GM23338 (cell line): ENCODE results near the gene GPATCH2. TPM values are rescaled to one million over a fixed set of nuclear protein-coding genes. Genes with fewer than 3 reads are reported as not detected.

ENCODE experiments used
- ATAC-seq: fragments of 200-7000 bp; cut with Tn5 transposase; 3 replicates; pipeline ENCODE4 v1.9.1; 2020
- DNase-seq: peaks from one replicate; pipeline ENCODE4 v3.0.0-alpha.2; 2015; ENCODE audit warnings: low spot score
- H2AFZ ChIP-seq: fragments of 200-600 bp; sonication (generic); 2 replicates; pipeline ENCODE4 v1.8.0; 2016; ENCODE audit warnings: antibody characterized with exemption, mild to moderate bottlenecking, moderate library complexity
- H3F3A ChIP-seq: fragments of 200-600 bp; sonication (generic); replicated peaks from 2 replicates; pipeline ENCODE4 v1.8.0; 2017; ENCODE audit warnings: antibody characterized with exemption, mixed run types, low read depth
- H3K27ac ChIP-seq: fragments of 200-600 bp; sonication (generic); 2 replicates; pipeline ENCODE4 v1.6.1; 2016; ENCODE audit warnings: low read depth
- H3K27me3 ChIP-seq: fragments of 200-600 bp; sonication (generic); 2 replicates; pipeline ENCODE4 v1.8.0; 2016; ENCODE audit warnings: mild to moderate bottlenecking, mixed run types, moderate library complexity; ENCODE audit not compliant: insufficient read depth
- H3K36me3 ChIP-seq: fragments of 200-600 bp; sonication (generic); 2 replicates; pipeline ENCODE4 v1.8.0; 2016; ENCODE audit warnings: mild to moderate bottlenecking; ENCODE audit not compliant: insufficient read depth
- H3K4me1 ChIP-seq: fragments of 200-600 bp; sonication (generic); 2 replicates; pipeline ENCODE4 v1.8.0; 2016; ENCODE audit warnings: mild to moderate bottlenecking, moderate library complexity; ENCODE audit not compliant: insufficient read depth
- H3K4me2 ChIP-seq: fragments of 200-600 bp; sonication (generic); 2 replicates; pipeline ENCODE4 v1.7.1; 2017; ENCODE audit warnings: mixed run types
- H3K4me3 ChIP-seq: fragments of 200-600 bp; sonication (generic); 2 replicates; pipeline ENCODE4 v1.6.1; 2016; ENCODE audit warnings: mixed run types
- H3K79me2 ChIP-seq: fragments of 200-600 bp; sonication (generic); replicated peaks from 2 replicates; pipeline ENCODE4 v1.8.0; 2017; ENCODE audit warnings: mild to moderate bottlenecking; ENCODE audit not compliant: insufficient read depth
- H3K9me2 ChIP-seq: fragments of 200-600 bp; sonication (generic); 2 replicates; pipeline ENCODE4 v1.8.0; 2017; ENCODE audit not compliant: insufficient read depth
- H4K20me1 ChIP-seq: fragments of 200-600 bp; sonication (generic); replicated peaks from 2 replicates; pipeline ENCODE4 v1.8.0; 2017; ENCODE audit warnings: mild to moderate bottlenecking; ENCODE audit not compliant: insufficient read depth
- H3K27ac Mint-ChIP-seq: 2 replicates; pipeline ENCODE4 v1.8.0; 2020; ENCODE audit warnings: inconsistent platforms, mild to moderate bottlenecking, moderate library complexity, mixed read lengths
- H3K27me3 Mint-ChIP-seq: 3 replicates; pipeline ENCODE4 v1.8.0; 2022; ENCODE audit warnings: low read depth, mild to moderate bottlenecking, moderate library complexity, mixed read lengths, inconsistent platforms; ENCODE audit not compliant: insufficient read depth, poor library complexity
- H3K36me3 Mint-ChIP-seq: 3 replicates; pipeline ENCODE4 v1.8.0; 2021; ENCODE audit warnings: low read depth, mild to moderate bottlenecking, inconsistent platforms, moderate library complexity, mixed read lengths
- H3K4me1 Mint-ChIP-seq: 3 replicates; pipeline ENCODE4 v1.8.0; 2020; ENCODE audit warnings: mild to moderate bottlenecking, inconsistent platforms, mixed read lengths
- H3K4me3 Mint-ChIP-seq: 3 replicates; pipeline ENCODE4 v1.8.0; 2021; ENCODE audit warnings: moderate library complexity, mild to moderate bottlenecking, inconsistent platforms, mixed read lengths
- H3K9me3 Mint-ChIP-seq: 3 replicates; pipeline ENCODE4 v1.8.0; 2020; ENCODE audit warnings: moderate library complexity, mild to moderate bottlenecking, inconsistent platforms, mixed read lengths
- CREB1 ChIP-seq: fragments of 250-450 bp; sonication (Bioruptor Pico); IDR thresholded peaks from 2 replicates; pipeline ENCODE4 v1.5.0; 2020; ENCODE audit warnings: low read depth, mild to moderate bottlenecking, moderate library complexity
- EZH2 ChIP-seq: fragments of 200-600 bp; sonication (generic); IDR thresholded peaks from one replicate; pipeline ENCODE4 v1.8.0; 2017; ENCODE audit warnings: antibody characterized with exemption, mild to moderate bottlenecking, low read depth; ENCODE audit not compliant: unreplicated experiment
- EZH2phosphoT487 ChIP-seq: fragments of 200-600 bp; sonication (generic); IDR thresholded peaks from one replicate; pipeline ENCODE4 v1.8.1; 2018; ENCODE audit warnings: antibody characterized with exemption; ENCODE audit not compliant: unreplicated experiment
- JUNB ChIP-seq: IDR thresholded peaks from one replicate; pipeline ENCODE4 v1.6.1; 2016; ENCODE audit warnings: antibody characterized with exemption; ENCODE audit not compliant: unreplicated experiment
- NANOG ChIP-seq: IDR thresholded peaks from 2 replicates; pipeline ENCODE4 v1.6.1; 2016; ENCODE audit warnings: antibody characterized with exemption, borderline replicate concordance
- POLR2AphosphoS5 ChIP-seq: IDR thresholded peaks from 2 replicates; pipeline ENCODE4 v1.6.1; 2016; ENCODE audit warnings: antibody characterized with exemption, low read depth
- STAT1 ChIP-seq: IDR thresholded peaks from one replicate; pipeline ENCODE4 v1.6.1; 2016; ENCODE audit warnings: antibody characterized with exemption; ENCODE audit not compliant: unreplicated experiment
- ZNF114 ChIP-seq: fragments of 250-450 bp; sonication (Bioruptor Pico); IDR thresholded peaks from 2 replicates; pipeline ENCODE4 v1.5.0; 2020; ENCODE audit warnings: mild to moderate bottlenecking, moderate library complexity
- ZNF331 ChIP-seq: fragments of 250-450 bp; sonication (Bioruptor Pico); IDR thresholded peaks from 2 replicates; pipeline ENCODE4 v1.5.0; 2020; ENCODE audit warnings: low read depth, mild to moderate bottlenecking, moderate library complexity
- polyA plus RNA-seq: library from polyadenylated mRNA; unstranded; fragments of >200 nt; fragmentation: Nextera tagmentation; extraction: Ambion mirVana; gene quantifications from 2 replicates; pipeline ENCODE4 v1.2.1, GENCODE V29; 2016
- total RNA-seq: library from RNA; depleted of rRNA; stranded (reverse); fragments of >200 nt; shearing (Covaris generic); gene quantifications from 2 replicates; pipeline ENCODE4 v1.2.3, GENCODE V29; 2014
- TF ChIP-seq, protein P1 (sequence below): fragments of 250-450 bp; sonication (Bioruptor Pico); IDR thresholded peaks from 2 replicates; pipeline ENCODE4 v1.5.0; 2020; ENCODE audit warnings: mild to moderate bottlenecking, moderate library complexity
- TF ChIP-seq, protein P2 (sequence below): IDR thresholded peaks from one replicate; pipeline ENCODE4 v1.6.1; 2018; ENCODE audit warnings: antibody characterized with exemption; ENCODE audit not compliant: unreplicated experiment
- TF ChIP-seq, protein P3 (sequence below): IDR thresholded peaks from 2 replicates; pipeline ENCODE4 v1.6.1; 2016; ENCODE audit warnings: antibody characterized with exemption
- TF ChIP-seq, protein P4 (sequence below), 2 experiments: fragments of 200-600 bp in 1 of 2; sonication (generic) in 1 of 2; conservative IDR thresholded peaks; 2 replicates each; pipeline versions ENCODE4 v1.5.1 to v1.6.1; 2016 to 2017; ENCODE audit warnings: antibody characterized with exemption in 2 of 2, low read depth in 2 of 2, mild to moderate bottlenecking in 2 of 2, moderate library complexity in 1 of 2

Gene GPATCH2
- total and polyA plus RNA-seq, 2 experiments from 2014 or later: 12.3 to 26.7 TPM

DNA sequence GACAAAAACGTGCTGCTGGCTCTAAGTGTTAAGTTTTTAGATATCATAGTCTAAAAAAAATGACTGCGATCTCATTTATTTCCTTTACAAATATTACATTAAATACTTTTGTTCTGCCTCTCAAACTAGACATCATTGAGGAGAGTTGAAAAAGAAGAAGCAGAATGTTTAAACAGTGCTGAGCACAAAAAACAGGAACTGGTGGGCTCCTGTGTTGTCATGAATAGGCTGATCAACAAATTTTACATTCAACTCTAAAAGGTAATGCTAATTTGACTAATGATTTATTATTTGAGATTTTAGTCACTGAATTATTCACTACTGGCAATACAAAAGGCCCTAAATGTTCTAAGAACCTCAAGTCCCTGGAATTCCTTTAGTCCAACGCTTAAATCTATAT lies 66.1 kb downstream of the GPATCH2 start (continued):
- TF ChIP-seq, protein P1, sequence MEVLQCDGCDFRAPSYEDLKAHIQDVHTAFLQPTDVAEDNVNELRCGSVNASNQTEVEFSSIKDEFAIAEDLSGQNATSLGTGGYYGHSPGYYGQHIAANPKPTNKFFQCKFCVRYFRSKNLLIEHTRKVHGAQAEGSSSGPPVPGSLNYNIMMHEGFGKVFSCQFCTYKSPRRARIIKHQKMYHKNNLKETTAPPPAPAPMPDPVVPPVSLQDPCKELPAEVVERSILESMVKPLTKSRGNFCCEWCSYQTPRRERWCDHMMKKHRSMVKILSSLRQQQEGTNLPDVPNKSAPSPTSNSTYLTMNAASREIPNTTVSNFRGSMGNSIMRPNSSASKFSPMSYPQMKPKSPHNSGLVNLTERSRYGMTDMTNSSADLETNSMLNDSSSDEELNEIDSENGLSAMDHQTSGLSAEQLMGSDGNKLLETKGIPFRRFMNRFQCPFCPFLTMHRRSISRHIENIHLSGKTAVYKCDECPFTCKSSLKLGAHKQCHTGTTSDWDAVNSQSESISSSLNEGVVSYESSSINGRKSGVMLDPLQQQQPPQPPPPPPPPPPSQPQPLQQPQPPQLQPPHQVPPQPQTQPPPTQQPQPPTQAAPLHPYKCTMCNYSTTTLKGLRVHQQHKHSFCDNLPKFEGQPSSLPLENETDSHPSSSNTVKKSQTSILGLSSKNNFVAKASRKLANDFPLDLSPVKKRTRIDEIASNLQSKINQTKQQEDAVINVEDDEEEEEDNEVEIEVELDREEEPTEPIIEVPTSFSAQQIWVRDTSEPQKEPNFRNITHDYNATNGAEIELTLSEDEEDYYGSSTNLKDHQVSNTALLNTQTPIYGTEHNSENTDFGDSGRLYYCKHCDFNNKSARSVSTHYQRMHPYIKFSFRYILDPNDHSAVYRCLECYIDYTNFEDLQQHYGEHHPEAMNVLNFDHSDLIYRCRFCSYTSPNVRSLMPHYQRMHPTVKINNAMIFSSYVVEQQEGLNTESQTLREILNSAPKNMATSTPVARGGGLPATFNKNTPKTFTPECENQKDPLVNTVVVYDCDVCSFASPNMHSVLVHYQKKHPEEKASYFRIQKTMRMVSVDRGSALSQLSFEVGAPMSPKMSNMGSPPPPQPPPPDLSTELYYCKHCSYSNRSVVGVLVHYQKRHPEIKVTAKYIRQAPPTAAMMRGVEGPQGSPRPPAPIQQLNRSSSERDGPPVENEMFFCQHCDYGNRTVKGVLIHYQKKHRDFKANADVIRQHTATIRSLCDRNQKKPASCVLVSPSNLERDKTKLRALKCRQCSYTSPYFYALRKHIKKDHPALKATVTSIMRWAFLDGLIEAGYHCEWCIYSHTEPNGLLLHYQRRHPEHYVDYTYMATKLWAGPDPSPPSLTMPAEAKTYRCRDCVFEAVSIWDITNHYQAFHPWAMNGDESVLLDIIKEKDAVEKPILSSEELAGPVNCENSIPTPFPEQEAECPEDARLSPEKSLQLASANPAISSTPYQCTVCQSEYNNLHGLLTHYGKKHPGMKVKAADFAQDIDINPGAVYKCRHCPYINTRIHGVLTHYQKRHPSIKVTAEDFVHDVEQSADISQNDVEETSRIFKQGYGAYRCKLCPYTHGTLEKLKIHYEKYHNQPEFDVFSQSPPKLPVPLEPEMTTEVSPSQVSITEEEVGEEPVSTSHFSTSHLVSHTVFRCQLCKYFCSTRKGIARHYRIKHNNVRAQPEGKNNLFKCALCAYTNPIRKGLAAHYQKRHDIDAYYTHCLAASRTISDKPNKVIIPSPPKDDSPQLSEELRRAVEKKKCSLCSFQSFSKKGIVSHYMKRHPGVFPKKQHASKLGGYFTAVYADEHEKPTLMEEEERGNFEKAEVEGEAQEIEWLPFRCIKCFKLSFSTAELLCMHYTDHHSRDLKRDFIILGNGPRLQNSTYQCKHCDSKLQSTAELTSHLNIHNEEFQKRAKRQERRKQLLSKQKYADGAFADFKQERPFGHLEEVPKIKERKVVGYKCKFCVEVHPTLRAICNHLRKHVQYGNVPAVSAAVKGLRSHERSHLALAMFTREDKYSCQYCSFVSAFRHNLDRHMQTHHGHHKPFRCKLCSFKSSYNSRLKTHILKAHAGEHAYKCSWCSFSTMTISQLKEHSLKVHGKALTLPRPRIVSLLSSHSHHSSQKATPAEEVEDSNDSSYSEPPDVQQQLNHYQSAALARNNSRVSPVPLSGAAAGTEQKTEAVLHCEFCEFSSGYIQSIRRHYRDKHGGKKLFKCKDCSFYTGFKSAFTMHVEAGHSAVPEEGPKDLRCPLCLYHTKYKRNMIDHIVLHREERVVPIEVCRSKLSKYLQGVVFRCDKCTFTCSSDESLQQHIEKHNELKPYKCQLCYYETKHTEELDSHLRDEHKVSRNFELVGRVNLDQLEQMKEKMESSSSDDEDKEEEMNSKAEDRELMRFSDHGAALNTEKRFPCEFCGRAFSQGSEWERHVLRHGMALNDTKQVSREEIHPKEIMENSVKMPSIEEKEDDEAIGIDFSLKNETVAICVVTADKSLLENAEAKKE (CRISPR knock-in tag): no peak
- TF ChIP-seq, protein P2, sequence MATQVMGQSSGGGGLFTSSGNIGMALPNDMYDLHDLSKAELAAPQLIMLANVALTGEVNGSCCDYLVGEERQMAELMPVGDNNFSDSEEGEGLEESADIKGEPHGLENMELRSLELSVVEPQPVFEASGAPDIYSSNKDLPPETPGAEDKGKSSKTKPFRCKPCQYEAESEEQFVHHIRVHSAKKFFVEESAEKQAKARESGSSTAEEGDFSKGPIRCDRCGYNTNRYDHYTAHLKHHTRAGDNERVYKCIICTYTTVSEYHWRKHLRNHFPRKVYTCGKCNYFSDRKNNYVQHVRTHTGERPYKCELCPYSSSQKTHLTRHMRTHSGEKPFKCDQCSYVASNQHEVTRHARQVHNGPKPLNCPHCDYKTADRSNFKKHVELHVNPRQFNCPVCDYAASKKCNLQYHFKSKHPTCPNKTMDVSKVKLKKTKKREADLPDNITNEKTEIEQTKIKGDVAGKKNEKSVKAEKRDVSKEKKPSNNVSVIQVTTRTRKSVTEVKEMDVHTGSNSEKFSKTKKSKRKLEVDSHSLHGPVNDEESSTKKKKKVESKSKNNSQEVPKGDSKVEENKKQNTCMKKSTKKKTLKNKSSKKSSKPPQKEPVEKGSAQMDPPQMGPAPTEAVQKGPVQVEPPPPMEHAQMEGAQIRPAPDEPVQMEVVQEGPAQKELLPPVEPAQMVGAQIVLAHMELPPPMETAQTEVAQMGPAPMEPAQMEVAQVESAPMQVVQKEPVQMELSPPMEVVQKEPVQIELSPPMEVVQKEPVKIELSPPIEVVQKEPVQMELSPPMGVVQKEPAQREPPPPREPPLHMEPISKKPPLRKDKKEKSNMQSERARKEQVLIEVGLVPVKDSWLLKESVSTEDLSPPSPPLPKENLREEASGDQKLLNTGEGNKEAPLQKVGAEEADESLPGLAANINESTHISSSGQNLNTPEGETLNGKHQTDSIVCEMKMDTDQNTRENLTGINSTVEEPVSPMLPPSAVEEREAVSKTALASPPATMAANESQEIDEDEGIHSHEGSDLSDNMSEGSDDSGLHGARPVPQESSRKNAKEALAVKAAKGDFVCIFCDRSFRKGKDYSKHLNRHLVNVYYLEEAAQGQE: no peak
- no peak for TF ChIP-seq CREB1 (CRISPR knock-in tag)
- no peak for TF ChIP-seq ZNF331 (CRISPR knock-in tag)

DNA sequence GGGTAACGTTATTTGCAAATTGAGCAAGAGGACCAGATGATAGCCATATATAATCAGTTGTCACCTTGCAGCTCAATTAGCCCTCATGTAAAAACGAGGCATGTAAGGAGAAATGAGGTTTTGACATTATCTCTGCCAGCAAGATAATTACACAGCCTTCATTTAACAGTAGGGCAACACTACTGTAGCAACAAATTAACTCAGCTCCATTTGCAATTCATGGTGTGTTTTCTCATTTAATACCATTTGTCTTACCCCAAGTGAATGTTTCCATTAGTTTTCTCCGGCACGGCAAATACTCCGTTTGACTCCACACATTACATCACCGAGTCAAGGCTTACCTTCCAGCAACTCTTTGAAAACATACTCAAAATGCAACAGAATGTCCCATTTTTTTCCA lies 66.7 kb downstream of the GPATCH2 start:
- H3K4me2 ChIP-seq: peak overlapping the region; percentile 24; the same call in 1 of the 2 replicates
- Mint-ChIP-seq H3K27me3 (no peaks in the 10 kb centered on the region), H3K9me3 (no peaks in the 10 kb centered on the region), H3K4me1 (peaks cover 7% of the 10 kb centered on the region), H3K36me3 (no peaks in the 10 kb centered on the region), H3K27ac (peak overlapping the region; percentile 26), H3K4me3 (no peak overlapping the region)
- H3K27me3 ChIP-seq: no peaks in the 10 kb centered on the region
- peaks cover 9% of the 10 kb centered on the region for H3K4me1 ChIP-seq
- H3K9me2 ChIP-seq: no peaks in the 10 kb centered on the region
- H3K27ac ChIP-seq: no peak overlapping the region
- no peak for ATAC-seq
- no peaks in the 10 kb centered on the region for H3F3A ChIP-seq
- H2AFZ ChIP-seq: no peak overlapping the region
- H3K36me3 ChIP-seq: no peaks in the 10 kb centered on the region
- no peaks in the 10 kb centered on the region for H3K79me2 ChIP-seq
- H4K20me1 ChIP-seq: no peaks in the 10 kb centered on the region
- DNase-seq: no peak
- H3K4me3 ChIP-seq: no peak overlapping the region
- TF ChIP-seq STAT1 (no peak), NANOG (no peak), ZNF331 (CRISPR knock-in tag) (no peak), POLR2AphosphoS5 (no peak), JUNB (no peak), EZH2 (no peak), ZNF114 (CRISPR knock-in tag) (no peak), CREB1 (CRISPR knock-in tag) (no peak), EZH2phosphoT487 (no peak)
- TF ChIP-seq, protein P3, sequence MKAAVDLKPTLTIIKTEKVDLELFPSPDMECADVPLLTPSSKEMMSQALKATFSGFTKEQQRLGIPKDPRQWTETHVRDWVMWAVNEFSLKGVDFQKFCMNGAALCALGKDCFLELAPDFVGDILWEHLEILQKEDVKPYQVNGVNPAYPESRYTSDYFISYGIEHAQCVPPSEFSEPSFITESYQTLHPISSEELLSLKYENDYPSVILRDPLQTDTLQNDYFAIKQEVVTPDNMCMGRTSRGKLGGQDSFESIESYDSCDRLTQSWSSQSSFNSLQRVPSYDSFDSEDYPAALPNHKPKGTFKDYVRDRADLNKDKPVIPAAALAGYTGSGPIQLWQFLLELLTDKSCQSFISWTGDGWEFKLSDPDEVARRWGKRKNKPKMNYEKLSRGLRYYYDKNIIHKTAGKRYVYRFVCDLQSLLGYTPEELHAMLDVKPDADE: no peak
- TF ChIP-seq, protein P4, sequence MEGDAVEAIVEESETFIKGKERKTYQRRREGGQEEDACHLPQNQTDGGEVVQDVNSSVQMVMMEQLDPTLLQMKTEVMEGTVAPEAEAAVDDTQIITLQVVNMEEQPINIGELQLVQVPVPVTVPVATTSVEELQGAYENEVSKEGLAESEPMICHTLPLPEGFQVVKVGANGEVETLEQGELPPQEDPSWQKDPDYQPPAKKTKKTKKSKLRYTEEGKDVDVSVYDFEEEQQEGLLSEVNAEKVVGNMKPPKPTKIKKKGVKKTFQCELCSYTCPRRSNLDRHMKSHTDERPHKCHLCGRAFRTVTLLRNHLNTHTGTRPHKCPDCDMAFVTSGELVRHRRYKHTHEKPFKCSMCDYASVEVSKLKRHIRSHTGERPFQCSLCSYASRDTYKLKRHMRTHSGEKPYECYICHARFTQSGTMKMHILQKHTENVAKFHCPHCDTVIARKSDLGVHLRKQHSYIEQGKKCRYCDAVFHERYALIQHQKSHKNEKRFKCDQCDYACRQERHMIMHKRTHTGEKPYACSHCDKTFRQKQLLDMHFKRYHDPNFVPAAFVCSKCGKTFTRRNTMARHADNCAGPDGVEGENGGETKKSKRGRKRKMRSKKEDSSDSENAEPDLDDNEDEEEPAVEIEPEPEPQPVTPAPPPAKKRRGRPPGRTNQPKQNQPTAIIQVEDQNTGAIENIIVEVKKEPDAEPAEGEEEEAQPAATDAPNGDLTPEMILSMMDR (conservative IDR thresholded peaks at IDR 0.05; ENCODE audit: low read depth in 2 of 2): no peak
